HEK293 (cell line): ENCODE measurements around the gene MTHFD1L.
"Not testable (repeated sequence)": the region's sequence is repeated elsewhere in the genome, so short reads cannot be mapped to it uniquely, and the experiment has no call there.

Experiments
- OSR2 ChIP-seq: fragments of 450-650 bp; formaldehyde crosslinking; IDR thresholded peaks from 2 replicates; pipeline ENCODE4 v1.5.1; 2016; ENCODE audit warnings: missing biosample characterization, missing genetic modification characterization
- REST ChIP-seq: fragments of 450-650 bp; formaldehyde crosslinking; IDR thresholded peaks from 2 replicates; pipeline ENCODE4 v1.5.1; 2016; ENCODE audit warnings: missing biosample characterization, missing genetic modification characterization
- YY1 ChIP-seq: fragments of 450-650 bp; formaldehyde crosslinking; IDR thresholded peaks from 2 replicates; pipeline ENCODE4 v1.5.1; 2018; ENCODE audit warnings: missing biosample characterization, missing genetic modification characterization
- ZFHX2 ChIP-seq: fragments of 450-650 bp; formaldehyde crosslinking; conservative IDR thresholded peaks from 2 replicates; pipeline ENCODE4 v1.5.1; 2016; ENCODE audit warnings: missing biosample characterization, missing genetic modification characterization
- ZNF211 ChIP-seq: fragments of 450-650 bp; formaldehyde crosslinking; IDR thresholded peaks from 2 replicates; pipeline ENCODE4 v1.5.1; 2016; ENCODE audit warnings: low read depth, missing biosample characterization, missing genetic modification characterization
- TF ChIP-seq, protein P1 (sequence below): fragments of 450-650 bp; formaldehyde crosslinking; IDR thresholded peaks from 2 replicates; pipeline ENCODE4 v1.5.1; 2016; ENCODE audit warnings: missing biosample characterization, missing genetic modification characterization
- TF ChIP-seq, protein P2 (sequence below): fragments of 450-650 bp; formaldehyde crosslinking; IDR thresholded peaks from 2 replicates; pipeline ENCODE4 v1.5.1; 2016; ENCODE audit warnings: missing biosample characterization, missing genetic modification characterization, low read depth
- TF ChIP-seq, protein P3 (sequence below): fragments of 450-650 bp; formaldehyde crosslinking; IDR thresholded peaks from 2 replicates; pipeline ENCODE4 v1.5.1; 2016; ENCODE audit warnings: missing biosample characterization, missing genetic modification characterization, low read depth

- TF ChIP-seq, protein P1, sequence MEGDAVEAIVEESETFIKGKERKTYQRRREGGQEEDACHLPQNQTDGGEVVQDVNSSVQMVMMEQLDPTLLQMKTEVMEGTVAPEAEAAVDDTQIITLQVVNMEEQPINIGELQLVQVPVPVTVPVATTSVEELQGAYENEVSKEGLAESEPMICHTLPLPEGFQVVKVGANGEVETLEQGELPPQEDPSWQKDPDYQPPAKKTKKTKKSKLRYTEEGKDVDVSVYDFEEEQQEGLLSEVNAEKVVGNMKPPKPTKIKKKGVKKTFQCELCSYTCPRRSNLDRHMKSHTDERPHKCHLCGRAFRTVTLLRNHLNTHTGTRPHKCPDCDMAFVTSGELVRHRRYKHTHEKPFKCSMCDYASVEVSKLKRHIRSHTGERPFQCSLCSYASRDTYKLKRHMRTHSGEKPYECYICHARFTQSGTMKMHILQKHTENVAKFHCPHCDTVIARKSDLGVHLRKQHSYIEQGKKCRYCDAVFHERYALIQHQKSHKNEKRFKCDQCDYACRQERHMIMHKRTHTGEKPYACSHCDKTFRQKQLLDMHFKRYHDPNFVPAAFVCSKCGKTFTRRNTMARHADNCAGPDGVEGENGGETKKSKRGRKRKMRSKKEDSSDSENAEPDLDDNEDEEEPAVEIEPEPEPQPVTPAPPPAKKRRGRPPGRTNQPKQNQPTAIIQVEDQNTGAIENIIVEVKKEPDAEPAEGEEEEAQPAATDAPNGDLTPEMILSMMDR (tag by site-specific recombination) = not testable (repeated sequence)
- TF ChIP-seq REST (tag by site-specific recombination); ZFHX2 (tag by site-specific recombination); YY1; ZNF211 (tag by site-specific recombination); OSR2: not testable (repeated sequence)
- TF ChIP-seq, protein P2, sequence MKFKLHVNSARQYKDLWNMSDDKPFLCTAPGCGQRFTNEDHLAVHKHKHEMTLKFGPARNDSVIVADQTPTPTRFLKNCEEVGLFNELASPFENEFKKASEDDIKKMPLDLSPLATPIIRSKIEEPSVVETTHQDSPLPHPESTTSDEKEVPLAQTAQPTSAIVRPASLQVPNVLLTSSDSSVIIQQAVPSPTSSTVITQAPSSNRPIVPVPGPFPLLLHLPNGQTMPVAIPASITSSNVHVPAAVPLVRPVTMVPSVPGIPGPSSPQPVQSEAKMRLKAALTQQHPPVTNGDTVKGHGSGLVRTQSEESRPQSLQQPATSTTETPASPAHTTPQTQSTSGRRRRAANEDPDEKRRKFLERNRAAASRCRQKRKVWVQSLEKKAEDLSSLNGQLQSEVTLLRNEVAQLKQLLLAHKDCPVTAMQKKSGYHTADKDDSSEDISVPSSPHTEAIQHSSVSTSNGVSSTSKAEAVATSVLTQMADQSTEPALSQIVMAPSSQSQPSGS (tag by site-specific recombination) = not testable (repeated sequence)
- TF ChIP-seq, protein P3, sequence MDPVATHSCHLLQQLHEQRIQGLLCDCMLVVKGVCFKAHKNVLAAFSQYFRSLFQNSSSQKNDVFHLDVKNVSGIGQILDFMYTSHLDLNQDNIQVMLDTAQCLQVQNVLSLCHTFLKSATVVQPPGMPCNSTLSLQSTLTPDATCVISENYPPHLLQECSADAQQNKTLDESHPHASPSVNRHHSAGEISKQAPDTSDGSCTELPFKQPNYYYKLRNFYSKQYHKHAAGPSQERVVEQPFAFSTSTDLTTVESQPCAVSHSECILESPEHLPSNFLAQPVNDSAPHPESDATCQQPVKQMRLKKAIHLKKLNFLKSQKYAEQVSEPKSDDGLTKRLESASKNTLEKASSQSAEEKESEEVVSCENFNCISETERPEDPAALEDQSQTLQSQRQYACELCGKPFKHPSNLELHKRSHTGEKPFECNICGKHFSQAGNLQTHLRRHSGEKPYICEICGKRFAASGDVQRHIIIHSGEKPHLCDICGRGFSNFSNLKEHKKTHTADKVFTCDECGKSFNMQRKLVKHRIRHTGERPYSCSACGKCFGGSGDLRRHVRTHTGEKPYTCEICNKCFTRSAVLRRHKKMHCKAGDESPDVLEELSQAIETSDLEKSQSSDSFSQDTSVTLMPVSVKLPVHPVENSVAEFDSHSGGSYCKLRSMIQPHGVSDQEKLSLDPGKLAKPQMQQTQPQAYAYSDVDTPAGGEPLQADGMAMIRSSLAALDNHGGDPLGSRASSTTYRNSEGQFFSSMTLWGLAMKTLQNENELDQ (tag by site-specific recombination) = not testable (repeated sequence)
These were observed 11.1 kb upstream of the MTHFD1L start for GRCh38 chr6:150854392-150854791.
